ENCODE data around the gene PRSS35.

- TF ChIP-seq CTCF (IDR thresholded peaks at IDR 0.05; ENCODE audit: insufficient read depth, low read depth, low read length) = no peak
- no peak for TF ChIP-seq EZH2 (IDR thresholded peaks at IDR 0.05; ENCODE audit: insufficient read depth, low read length)
Observed at GRCh38 chr6:83466328-83466727, 46.0 kb upstream of the PRSS35 start.

Data from astrocyte (in vitro differentiated cells and primary cell).